H9 (cell line): Measurements from ENCODE around the gene PWWP2B. TPM values are rescaled to one million over a fixed set of nuclear protein-coding genes. Genes with fewer than 3 reads are reported as not detected.

Experiments used
- DNase-seq: peaks from one replicate; pipeline ENCODE4 v3.0.0-alpha.2; 2017
- H2AFZ ChIP-seq: one replicate; pipeline ENCODE4 v1.6.1; 2013; ENCODE audit warnings: mild to moderate bottlenecking, low read length, control low read depth, moderate library complexity
- H2AK5ac ChIP-seq: 2 replicates; pipeline ENCODE4 v1.6.1; 2013; ENCODE audit warnings: low read length, control low read depth, mixed read lengths; ENCODE audit not compliant: insufficient read length
- H2BK120ac ChIP-seq: one replicate; pipeline ENCODE4 v1.6.1; 2013; ENCODE audit warnings: low read depth, mild to moderate bottlenecking, low read length, control low read depth, inconsistent platforms; ENCODE audit not compliant: poor library complexity, severe bottlenecking
- H2BK12ac ChIP-seq: 2 replicates; pipeline ENCODE4 v1.6.1; 2013; ENCODE audit warnings: low read length, control low read depth, mixed read lengths, low read depth; ENCODE audit not compliant: insufficient read length
- H2BK15ac ChIP-seq: 2 replicates; pipeline ENCODE4 v1.6.1; 2013; ENCODE audit warnings: low read depth, low read length, control low read depth
- H2BK20ac ChIP-seq: one replicate; pipeline ENCODE4 v1.6.1; 2013; ENCODE audit warnings: low read depth, mild to moderate bottlenecking, low read length, control low read depth, inconsistent platforms; ENCODE audit not compliant: poor library complexity, severe bottlenecking
- H2BK5ac ChIP-seq: 2 replicates; pipeline ENCODE4 v1.6.1; 2013; ENCODE audit warnings: low read length, control low read depth, mixed read lengths; ENCODE audit not compliant: insufficient read length
- H3K14ac ChIP-seq: 2 replicates; pipeline ENCODE4 v1.6.1; 2013; ENCODE audit warnings: low read length, control low read depth; ENCODE audit not compliant: insufficient read depth
- H3K18ac ChIP-seq: 2 replicates; pipeline ENCODE4 v1.6.1; 2013; ENCODE audit warnings: low read depth, mild to moderate bottlenecking, mixed read lengths, low read length, control low read depth; ENCODE audit not compliant: insufficient read length
- H3K23ac ChIP-seq: 2 replicates; pipeline ENCODE4 v1.6.1; 2013; ENCODE audit warnings: low read length, control low read depth, mixed read lengths, low read depth; ENCODE audit not compliant: insufficient read length
- H3K23me2 ChIP-seq: 2 replicates; pipeline ENCODE4 v1.6.1; 2013; ENCODE audit warnings: low read depth, mild to moderate bottlenecking, mixed read lengths, low read length, control low read depth; ENCODE audit not compliant: insufficient read length, poor library complexity, severe bottlenecking
- H3K27ac ChIP-seq: 2 replicates; pipeline ENCODE4 v1.5.1; 2013; ENCODE audit warnings: low read length, control low read depth, mixed read lengths, low read depth; ENCODE audit not compliant: insufficient read length
- H3K27me3 ChIP-seq: 2 replicates; pipeline ENCODE4 v1.6.1; 2013; ENCODE audit warnings: low read length, control low read depth, inconsistent platforms; ENCODE audit not compliant: insufficient read depth
- H3K4ac ChIP-seq: 2 replicates; pipeline ENCODE4 v1.6.1; 2013; ENCODE audit warnings: low read depth, mild to moderate bottlenecking, control low read depth, inconsistent platforms, low read length, moderate library complexity
- H3K4me1 ChIP-seq: 2 replicates; pipeline ENCODE4 v1.6.1; 2013; ENCODE audit warnings: low read length, control low read depth, inconsistent platforms; ENCODE audit not compliant: insufficient read depth
- H3K4me2 ChIP-seq: 2 replicates; pipeline ENCODE4 v1.6.1; 2013; ENCODE audit warnings: low read length, control low read depth, mixed read lengths; ENCODE audit not compliant: insufficient read length, insufficient read depth
- H3K56ac ChIP-seq: 2 replicates; pipeline ENCODE4 v1.6.1; 2013; ENCODE audit warnings: low read depth, mild to moderate bottlenecking, mixed read lengths, low read length, control low read depth; ENCODE audit not compliant: insufficient read length
- H3K79me1 ChIP-seq: 2 replicates; pipeline ENCODE4 v1.6.1; 2013; ENCODE audit warnings: low read depth, mild to moderate bottlenecking, moderate library complexity, low read length, control low read depth, inconsistent platforms; ENCODE audit not compliant: insufficient read depth, poor library complexity, severe bottlenecking
- H3K79me2 ChIP-seq: 2 replicates; pipeline ENCODE4 v1.6.1; 2013; ENCODE audit warnings: low read length, control low read depth, inconsistent platforms; ENCODE audit not compliant: insufficient read depth
- H3K9ac ChIP-seq: 2 replicates; pipeline ENCODE4 v1.6.1; 2013; ENCODE audit warnings: low read length, control low read depth, mixed read lengths; ENCODE audit not compliant: insufficient read length; ENCODE audit errors: extremely low read depth
- H3K9me3 ChIP-seq: one replicate; pipeline ENCODE4 v1.6.1; 2013; ENCODE audit warnings: low read depth, low read length, inconsistent platforms; ENCODE audit not compliant: control insufficient read depth
- H3T11ph ChIP-seq: one replicate; pipeline ENCODE4 v1.6.1; 2013; ENCODE audit warnings: mild to moderate bottlenecking, low read length, control low read depth, inconsistent platforms
- H4K20me1 ChIP-seq: one replicate; pipeline ENCODE4 v1.6.1; 2013; ENCODE audit not compliant: control insufficient read depth, insufficient read length, insufficient read depth
- H4K5ac ChIP-seq: 2 replicates; pipeline ENCODE4 v1.6.1; 2013; ENCODE audit warnings: low read depth, mild to moderate bottlenecking, mixed read lengths, low read length, control low read depth; ENCODE audit not compliant: insufficient read length
- H4K8ac ChIP-seq: replicated peaks from 2 replicates; pipeline ENCODE4 v1.6.1; 2013; ENCODE audit warnings: low read length, control low read depth, mixed read lengths, low read depth; ENCODE audit not compliant: insufficient read length
- H4K91ac ChIP-seq: 2 replicates; pipeline ENCODE4 v1.6.1; 2013; ENCODE audit warnings: low read depth, mild to moderate bottlenecking, moderate library complexity, mixed read lengths, low read length, control low read depth; ENCODE audit not compliant: insufficient read length
- H3K27ac Mint-ChIP-seq, 3 experiments: 2 replicates in 2 of 3; 3 replicates in 1 of 3; pipeline ENCODE4 v1.8.0; 2020 to 2021; ENCODE audit warnings: mixed read lengths in 3 of 3, mild to moderate bottlenecking in 1 of 3, moderate library complexity in 1 of 3
- H3K27me3 Mint-ChIP-seq: 2 replicates; pipeline ENCODE4 v1.8.0; 2021; ENCODE audit warnings: low read depth, mild to moderate bottlenecking, moderate library complexity, mixed read lengths
- H3K36me3 Mint-ChIP-seq, 3 experiments: 2 replicates in 2 of 3; 3 replicates in 1 of 3; pipeline ENCODE4 v1.8.0; 2020 to 2021; ENCODE audit warnings: low read depth in 3 of 3, mixed read lengths in 3 of 3; ENCODE audit not compliant: insufficient read depth in 1 of 3
- H3K4me1 Mint-ChIP-seq, 2 experiments: 2 replicates each; pipeline ENCODE4 v1.8.0; 2020; ENCODE audit warnings: mixed read lengths in 2 of 2
- H3K4me3 Mint-ChIP-seq, 2 experiments: 2 replicates in 1 of 2; 3 replicates in 1 of 2; pipeline ENCODE4 v1.8.0; 2020 to 2021; ENCODE audit warnings: mild to moderate bottlenecking in 2 of 2, mixed read lengths in 2 of 2, moderate library complexity in 1 of 2
- H3K9me3 Mint-ChIP-seq, 2 experiments: 2 replicates in 1 of 2; 3 replicates in 1 of 2; pipeline ENCODE4 v1.8.0; 2020; ENCODE audit warnings: mild to moderate bottlenecking in 2 of 2, mixed read lengths in 2 of 2, moderate library complexity in 1 of 2
- CTCF ChIP-seq: fragments of 200-600 bp; sonication (generic); conservative IDR thresholded peaks from 3 replicates; pipeline ENCODE4 v1.8.0; 2021; ENCODE audit warnings: antibody characterized with exemption, mild to moderate bottlenecking
- WGBS: extraction: QIAGEN DNeasy Blood & Tissue Kit; methylation state at CpG from one replicate; pipeline ENCODE4 v1.1.7; 2013; ENCODE audit warnings: missing lambda C conversion rate, low lambda C conversion rate, mixed read lengths; ENCODE audit not compliant: insufficient read length; ENCODE audit errors: extremely low coverage; 5-methylcytosine and 5-hydroxymethylcytosine counted together
- total RNA-seq: library from RNA; stranded (reverse); gene quantifications from 2 replicates; pipeline ENCODE4 v1.2.1, GENCODE V29; 2021

PWWP2B gene
- total RNA-seq, 1 experiment from 2014 or later, result 10.0 TPM

GRCh38 chr10:132462463-132463332 is 65.7 kb downstream of the PWWP2B start:
- Histone ChIP-seq H3K4me1 (no peaks in the 10 kb centered on the region), H2AK5ac (no peak overlapping the region), H3K18ac (no peak overlapping the region), H3K23ac (no peak overlapping the region), H3K27ac (no peak overlapping the region), H3K23me2 (no peaks in the 10 kb centered on the region), H3K9me3 (no peaks in the 10 kb centered on the region), H2BK5ac (no peak overlapping the region), H3T11ph (no peak overlapping the region), H3K27me3 (no peaks in the 10 kb centered on the region), H4K5ac (no peak overlapping the region), H2AFZ (no peak overlapping the region), H3K4ac (no peak overlapping the region), H4K8ac (no peak overlapping the region), H3K4me2 (no peak overlapping the region), H3K9ac (no peak overlapping the region), H3K14ac (no peak overlapping the region), H2BK120ac (no peak overlapping the region), H2BK15ac (no peak overlapping the region), H4K20me1 (no peaks in the 10 kb centered on the region), H2BK20ac (no peak overlapping the region), H2BK12ac (no peak overlapping the region), H3K79me1 (no peaks in the 10 kb centered on the region), H4K91ac (no peak overlapping the region), H3K79me2 (no peaks in the 10 kb centered on the region), H3K56ac (no peak overlapping the region)
- H3K4me1 Mint-ChIP-seq, result peaks cover 0 to 5% of the 10 kb centered on the region in 2 experiments; a peak in 2 of 4 replicates
- H3K36me3 Mint-ChIP-seq, result no peaks in the 10 kb centered on the region
- no peak for DNase-seq
- WGBS, result no CpG with 5 or more reads among the region's 35 CpGs
- peaks cover 9% of the 10 kb centered on the region for H3K27me3 Mint-ChIP-seq
- TF ChIP-seq CTCF, result no peak
- no peak overlapping the region for H3K4me3 Mint-ChIP-seq
- no peaks in the 10 kb centered on the region for H3K9me3 Mint-ChIP-seq
- no peak overlapping the region for H3K27ac Mint-ChIP-seq
